Activated naive CD8-positive, alpha-beta T cell treated with anti-CD3 and anti-CD28 coated beads, Interleukin-2, amount 10 ng/mL, durations not matched to agents 7 days and 5 days (primary cell): Measurements from ENCODE around the gene DAB2IP. TPM values are rescaled to one million over a fixed set of nuclear protein-coding genes. Genes with fewer than 3 reads are reported as not detected.
A peak's percentile ranks its signal among the peaks of the same experiment; 100 is the strongest.

Experiments
- ATAC-seq: fragments of 150-1000 bp; cut with Tn5 transposase; one replicate; pipeline ENCODE4 v1.10.0; 2021; ENCODE audit warnings: low read depth, moderate library complexity
- POLR2A ChIA-PET: fragments of 350-600 bp; sonication (Branson Sonifier 250); formaldehyde crosslinking; loops from one replicate; lab custom pipeline; 2021; ENCODE audit warnings: antibody characterized with exemption; lab: Charles Lee
- DNase-seq: peaks from one replicate; pipeline ENCODE4 v3.0.0; 2021
- H3K27ac Mint-ChIP-seq: one replicate; pipeline ENCODE4 v1.8.0; 2022; ENCODE audit warnings: mild to moderate bottlenecking, mixed read lengths
- H3K27me3 Mint-ChIP-seq: one replicate; pipeline ENCODE4 v1.8.0; 2022; ENCODE audit warnings: mild to moderate bottlenecking, moderate library complexity, mixed read lengths
- H3K36me3 Mint-ChIP-seq: one replicate; pipeline ENCODE4 v1.8.0; 2021; ENCODE audit warnings: mild to moderate bottlenecking, mixed read lengths
- H3K4me1 Mint-ChIP-seq: one replicate; pipeline ENCODE4 v1.8.0; 2021; ENCODE audit warnings: mixed read lengths
- H3K4me3 Mint-ChIP-seq: one replicate; pipeline ENCODE4 v1.8.0; 2022; ENCODE audit warnings: mild to moderate bottlenecking, moderate library complexity, mixed read lengths
- H3K9me3 Mint-ChIP-seq: one replicate; pipeline ENCODE4 v1.8.0; 2021; ENCODE audit warnings: mixed read lengths
- total RNA-seq, 2 experiments: library from RNA; stranded (reverse); gene quantifications; one replicate each; pipeline ENCODE4 v1.2.3, GENCODE V29; 2021

The DAB2IP gene
- total RNA-seq, 2 experiments from 2014 or later: 0.20 to 0.25 TPM

DNA sequence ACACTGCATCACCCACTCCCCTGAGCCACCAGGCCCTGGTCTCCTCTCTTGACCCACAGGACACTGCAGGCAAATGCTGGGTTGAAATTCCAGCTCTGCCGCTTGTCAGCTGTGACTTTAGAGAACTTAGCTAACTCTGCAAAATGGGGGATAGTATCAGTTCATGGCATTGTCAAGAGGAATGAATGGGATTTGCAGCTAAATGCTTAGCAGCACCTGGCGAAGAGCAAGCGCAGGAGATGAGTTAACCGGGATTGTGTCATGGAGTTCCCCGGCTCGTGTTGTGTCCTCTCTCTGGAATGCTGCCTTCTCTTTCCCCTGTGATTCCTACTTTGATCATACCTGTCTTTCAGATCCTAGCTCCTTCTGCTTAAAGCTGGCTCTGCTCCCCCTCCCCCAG is 67.1 kb downstream of the DAB2IP start:
- POLR2A ChIA-PET: no interaction called here
- DNase-seq (no peak), ATAC-seq (no peak)
- H3K27ac Mint-ChIP-seq: no peak overlapping the region
- H3K27me3 Mint-ChIP-seq: peaks cover 2% of the 10 kb centered on the region
- no peak overlapping the region for H3K4me3 Mint-ChIP-seq
- H3K36me3 Mint-ChIP-seq: no peaks in the 10 kb centered on the region
- H3K4me1 Mint-ChIP-seq: no peaks in the 10 kb centered on the region
- no peaks in the 10 kb centered on the region for H3K9me3 Mint-ChIP-seq

DNA sequence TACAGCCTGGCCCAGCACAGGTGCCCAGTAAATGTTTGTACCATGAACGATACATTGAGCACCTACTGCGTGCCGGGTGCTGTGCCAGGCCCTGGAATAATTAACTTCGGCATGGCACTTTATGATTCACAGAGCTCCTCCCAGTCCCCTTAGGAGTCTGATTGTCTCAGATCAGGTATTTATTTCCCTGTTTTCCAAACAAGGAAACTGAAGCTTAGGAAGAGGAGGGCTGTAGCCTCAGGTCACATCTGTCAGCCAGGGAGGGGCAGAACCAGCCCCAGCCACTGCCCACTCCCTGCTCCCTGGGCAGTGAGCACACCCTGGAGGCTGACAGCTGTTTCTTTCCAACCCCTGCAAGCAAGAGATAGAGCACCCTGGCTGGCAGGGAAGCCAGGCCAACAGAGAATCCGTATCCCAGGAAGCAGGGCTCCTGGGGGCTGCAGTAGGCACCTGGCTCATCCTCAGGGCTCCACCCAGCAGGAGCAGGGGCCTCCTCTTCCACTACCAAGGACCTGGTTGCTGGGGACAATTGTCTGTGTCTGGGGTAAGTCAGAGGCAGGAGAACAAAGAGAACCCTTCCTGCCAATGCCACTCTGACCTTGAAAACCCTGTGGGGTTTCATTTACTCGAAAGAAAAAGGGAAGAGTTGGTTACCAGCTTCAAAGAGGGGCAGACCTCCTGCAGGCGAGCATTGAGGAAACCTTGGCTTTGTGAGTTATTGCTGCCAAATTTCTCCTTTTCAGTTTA is 69.0 kb downstream of the DAB2IP start:
- Mint-ChIP-seq H3K27ac (no peak overlapping the region), H3K4me1 (no peaks in the 10 kb centered on the region), H3K9me3 (no peaks in the 10 kb centered on the region), H3K4me3 (no peak overlapping the region), H3K36me3 (no peaks in the 10 kb centered on the region), H3K27me3 (peaks cover 5% of the 10 kb centered on the region)
- DNase-seq (no peak), ATAC-seq (no peak)
- POLR2A ChIA-PET: no interaction called here

DNA sequence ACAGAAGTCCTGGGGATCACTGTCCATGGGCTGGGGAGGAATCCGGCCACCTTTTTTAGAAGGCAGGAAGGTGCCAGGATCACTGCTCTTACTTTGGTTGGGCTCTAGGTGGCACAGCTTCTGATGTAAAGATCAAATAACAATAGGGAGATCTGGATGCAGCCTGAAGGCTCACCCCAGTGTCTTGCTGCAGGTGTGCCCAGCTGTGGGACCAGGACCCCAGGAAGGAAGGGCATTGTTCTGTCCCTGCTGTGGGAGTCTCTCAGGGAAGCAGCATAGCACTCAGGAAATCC is 69.6 kb downstream of the DAB2IP start:
- H3K36me3 Mint-ChIP-seq: no peaks in the 10 kb centered on the region
- peaks cover 5% of the 10 kb centered on the region for H3K27me3 Mint-ChIP-seq
- H3K4me3 Mint-ChIP-seq: no peak overlapping the region
- H3K4me1 Mint-ChIP-seq: no peaks in the 10 kb centered on the region
- no peak for DNase-seq
- no peaks in the 10 kb centered on the region for H3K9me3 Mint-ChIP-seq
- no peak overlapping the region for H3K27ac Mint-ChIP-seq
- POLR2A ChIA-PET: no interaction called here
- ATAC-seq: no peak

DNA sequence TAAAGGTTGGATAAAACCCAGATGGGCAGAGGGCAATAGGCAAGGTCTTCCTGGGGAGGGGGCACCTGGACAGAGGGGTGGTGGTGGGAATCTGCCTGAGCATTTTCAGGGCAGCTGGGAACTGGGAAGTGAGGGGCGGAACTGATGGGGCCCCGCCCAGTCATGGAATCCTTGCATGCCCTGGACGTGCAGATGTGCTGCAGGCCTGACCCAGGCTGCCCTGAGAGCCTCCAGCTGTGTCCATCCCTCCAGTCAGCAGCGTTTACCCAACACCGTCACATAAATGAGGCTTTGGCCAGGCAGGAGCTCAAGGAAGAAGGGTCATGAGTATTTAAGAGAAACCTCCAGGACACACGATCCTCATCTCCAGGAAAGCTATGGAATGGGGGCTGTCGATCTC is 70.3 kb downstream of the DAB2IP start:
- Mint-ChIP-seq H3K9me3 (no peaks in the 10 kb centered on the region), H3K4me3 (no peak overlapping the region), H3K36me3 (no peaks in the 10 kb centered on the region), H3K27ac (no peak overlapping the region), H3K4me1 (no peaks in the 10 kb centered on the region), H3K27me3 (peaks cover 8% of the 10 kb centered on the region)
- POLR2A ChIA-PET: no interaction called here
- DNase-seq: no peak
- ATAC-seq: no peak

DNA sequence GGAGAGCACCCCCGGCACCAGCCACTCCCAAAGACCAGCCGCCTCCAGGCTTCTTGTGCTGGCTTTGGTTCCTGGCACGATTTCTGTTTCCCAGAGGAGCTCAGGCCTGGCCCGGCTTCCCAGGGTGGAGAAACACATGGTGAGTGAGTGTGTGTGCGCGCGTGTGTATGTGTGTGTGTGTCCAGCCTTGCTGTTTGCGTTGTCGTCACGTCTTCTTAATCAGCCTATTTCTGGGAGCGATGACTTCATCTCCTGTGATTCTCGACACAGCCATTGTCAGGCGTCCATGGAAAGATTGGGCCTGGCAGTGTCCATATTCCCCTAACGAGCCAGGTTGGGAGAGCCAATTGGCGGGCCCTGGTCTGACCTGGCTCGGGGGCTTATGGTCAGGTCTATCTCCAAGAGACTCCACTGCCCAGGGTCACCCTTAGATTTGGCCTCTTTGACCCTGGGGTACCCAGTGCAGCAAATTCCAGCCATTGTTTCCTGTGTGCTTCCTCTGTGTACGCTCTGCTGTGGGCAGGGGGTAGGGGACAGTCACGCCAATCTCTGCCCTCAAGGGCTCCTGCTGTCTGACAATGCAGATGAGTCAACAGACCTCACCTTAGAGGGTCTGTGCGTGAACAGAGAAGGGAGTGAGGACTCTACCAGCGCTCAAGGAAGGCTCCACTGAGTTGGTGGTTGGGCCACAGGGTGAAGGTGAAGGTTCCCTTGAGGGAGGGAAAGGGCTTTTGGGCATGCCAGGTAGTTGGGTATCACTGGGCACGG is 73.8 kb downstream of the DAB2IP start:
- Mint-ChIP-seq H3K27me3 (peaks cover 8% of the 10 kb centered on the region), H3K4me1 (no peaks in the 10 kb centered on the region), H3K27ac (no peak overlapping the region), H3K36me3 (no peaks in the 10 kb centered on the region), H3K9me3 (no peaks in the 10 kb centered on the region), H3K4me3 (no peak overlapping the region)
- no peak for ATAC-seq
- POLR2A ChIA-PET: no interaction called here
- DNase-seq: no peak

DNA sequence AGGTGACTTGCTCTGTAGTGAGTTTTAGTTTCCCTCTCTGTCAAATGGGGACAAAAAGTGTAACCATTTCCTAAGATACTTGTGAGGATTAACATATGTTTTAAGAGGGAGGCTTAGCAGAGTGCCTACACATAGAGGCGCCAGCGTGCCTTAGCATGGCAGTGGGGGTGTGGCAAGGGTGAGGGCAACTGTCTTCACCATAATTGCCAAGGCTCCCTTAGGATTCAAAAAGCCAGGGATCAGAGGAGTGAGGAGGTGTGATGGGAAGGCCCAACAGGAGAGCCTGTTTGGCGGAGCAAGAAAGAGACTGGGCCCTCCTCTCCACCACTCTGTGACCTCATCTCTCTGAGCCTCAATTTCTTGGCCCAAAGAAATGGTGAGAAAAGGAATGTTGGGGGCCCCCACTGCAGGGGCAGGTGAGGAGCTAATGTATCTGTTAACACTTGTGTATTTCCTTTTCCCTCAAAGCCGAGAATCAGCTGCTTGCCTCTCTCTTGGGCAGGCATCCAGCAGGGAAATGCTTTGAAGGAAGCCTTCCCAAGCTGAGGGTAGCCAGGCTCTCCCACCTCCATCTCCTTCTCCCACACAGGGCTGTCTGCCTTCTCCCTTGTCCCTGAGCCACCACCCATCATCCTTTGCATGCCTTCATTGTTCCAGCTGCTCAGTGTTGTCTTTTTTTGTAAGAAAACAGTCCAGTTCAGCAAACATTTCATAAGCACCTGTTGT is 76.0 kb downstream of the DAB2IP start:
- Mint-ChIP-seq H3K4me3 (no peak overlapping the region), H3K9me3 (no peaks in the 10 kb centered on the region), H3K36me3 (no peaks in the 10 kb centered on the region), H3K4me1 (peaks cover 5% of the 10 kb centered on the region), H3K27me3 (peaks cover 8% of the 10 kb centered on the region), H3K27ac (no peak overlapping the region)
- POLR2A ChIA-PET: no interaction called here
- DNase-seq (no peak), ATAC-seq (no peak)

DNA sequence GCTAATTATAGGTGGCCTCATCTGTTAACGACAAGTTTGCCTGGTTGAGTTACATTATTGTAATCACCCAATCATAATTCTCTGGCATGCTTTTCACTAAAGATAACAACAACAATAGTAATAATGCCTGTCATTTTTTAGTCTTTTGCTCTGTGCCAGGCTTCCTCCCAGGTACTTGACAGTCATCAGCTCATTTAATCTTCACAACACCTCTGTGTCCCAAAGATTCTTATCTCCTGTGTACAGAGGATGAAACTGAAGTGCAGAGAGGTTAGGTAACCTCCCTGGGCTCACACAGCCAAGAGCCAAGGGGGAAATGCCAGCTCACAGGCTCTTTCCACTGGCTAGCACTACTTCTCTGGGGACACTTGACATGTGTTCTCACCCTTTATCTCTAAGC is 77.5 kb downstream of the DAB2IP start:
- DNase-seq (no peak), ATAC-seq (no peak)
- peaks cover 12% of the 10 kb centered on the region for H3K4me1 Mint-ChIP-seq
- H3K36me3 Mint-ChIP-seq: no peaks in the 10 kb centered on the region
- no peaks in the 10 kb centered on the region for H3K9me3 Mint-ChIP-seq
- POLR2A ChIA-PET: no interaction called here
- H3K27ac Mint-ChIP-seq: no peak overlapping the region
- peaks cover 8% of the 10 kb centered on the region for H3K27me3 Mint-ChIP-seq
- H3K4me3 Mint-ChIP-seq: no peak overlapping the region

DNA sequence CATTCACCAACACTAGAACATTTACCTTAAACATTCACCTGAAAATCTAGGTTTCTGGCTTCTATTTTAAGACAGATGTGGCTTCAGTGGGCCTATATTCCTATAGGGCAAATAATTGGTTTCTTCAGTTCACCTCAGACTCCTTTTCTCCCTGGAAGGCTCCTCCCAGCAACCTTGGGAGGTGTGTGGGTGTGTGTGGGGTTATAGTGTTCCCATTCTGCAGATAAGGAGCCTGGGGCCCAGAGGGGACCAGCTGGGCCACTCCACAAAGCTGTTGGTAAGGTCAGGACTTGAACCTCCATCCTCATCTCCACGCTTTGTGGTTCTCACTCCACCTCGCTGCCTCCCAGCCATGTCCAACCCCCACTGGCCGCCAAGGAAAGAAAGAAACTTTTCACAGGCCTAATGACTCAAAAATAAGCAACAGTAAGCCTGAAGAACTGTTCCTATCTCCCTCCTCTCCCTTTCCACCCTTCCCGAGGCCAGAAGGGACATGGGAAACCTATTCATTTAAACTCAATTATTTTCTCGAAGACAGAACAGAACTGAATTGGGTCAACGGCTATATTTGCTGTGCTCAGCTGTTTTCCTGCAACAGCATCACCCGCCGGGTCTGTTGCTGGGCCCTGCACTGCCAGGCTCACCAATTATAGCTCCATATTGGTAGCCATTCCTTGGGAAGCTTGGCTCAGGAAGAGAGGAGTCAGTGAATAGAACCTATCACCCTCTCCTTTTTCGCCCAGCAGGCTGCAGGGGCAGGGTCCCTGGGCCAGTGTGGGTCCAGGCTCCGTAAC is 78.5 kb downstream of the DAB2IP start:
- POLR2A ChIA-PET: no interaction called here
- Mint-ChIP-seq H3K4me1 (peaks cover 15% of the 10 kb centered on the region), H3K4me3 (no peak overlapping the region), H3K9me3 (no peaks in the 10 kb centered on the region), H3K36me3 (no peaks in the 10 kb centered on the region), H3K27ac (no peak overlapping the region), H3K27me3 (peaks cover 11% of the 10 kb centered on the region)
- DNase-seq (no peak), ATAC-seq (no peak)

DNA sequence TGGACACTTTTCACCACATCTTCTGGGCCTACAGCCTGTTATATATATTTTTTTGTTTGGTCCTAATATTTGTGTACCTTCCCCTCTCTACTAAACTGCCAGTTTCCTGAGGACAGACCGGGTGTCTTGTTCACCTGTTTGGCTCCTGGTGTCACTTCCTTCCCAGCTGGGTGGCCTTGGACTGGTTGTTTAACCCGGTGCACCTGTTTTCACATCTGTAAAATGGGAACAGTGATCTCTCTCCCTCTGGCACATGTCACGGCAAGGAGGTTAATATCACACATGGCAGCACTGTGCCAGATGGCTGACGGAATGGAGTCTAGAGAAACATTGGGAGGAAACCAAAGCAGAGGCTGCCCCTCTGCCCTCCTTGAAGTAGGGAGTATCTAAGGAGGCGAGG is 79.7 kb downstream of the DAB2IP start:
- Mint-ChIP-seq H3K36me3 (no peaks in the 10 kb centered on the region), H3K9me3 (no peaks in the 10 kb centered on the region), H3K4me1 (peaks cover 18% of the 10 kb centered on the region), H3K4me3 (no peak overlapping the region), H3K27me3 (peaks cover 19% of the 10 kb centered on the region), H3K27ac (no peak overlapping the region)
- POLR2A ChIA-PET: no interaction called here
- ATAC-seq (no peak), DNase-seq (no peak)

DNA sequence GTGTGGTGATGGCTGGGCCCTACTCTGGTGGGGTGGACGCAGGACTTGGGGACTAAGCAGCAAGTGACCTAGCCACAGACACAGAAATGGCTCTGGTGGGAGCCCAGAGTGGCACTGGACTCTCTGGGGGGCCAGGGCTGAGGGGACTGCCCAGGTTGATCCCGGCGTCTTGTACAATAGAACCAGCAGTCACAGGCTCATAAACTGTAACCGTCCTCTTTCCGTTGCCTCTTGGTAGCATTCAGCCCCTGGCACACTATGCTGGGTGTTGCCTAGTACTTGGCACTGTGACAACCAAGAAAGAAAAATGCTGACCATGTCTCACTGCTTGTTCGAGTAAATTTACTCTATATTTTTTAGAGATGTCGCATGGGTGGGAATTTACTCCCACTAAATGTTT is 80.5 kb downstream of the DAB2IP start:
- POLR2A ChIA-PET: interaction anchor here (1.4 kb wide), 1 partner anchor 33 kb away, joined by 3 read pairs; no protein-coding TSS in a partner anchor
- no peaks in the 10 kb centered on the region for H3K9me3 Mint-ChIP-seq
- H3K36me3 Mint-ChIP-seq: no peaks in the 10 kb centered on the region
- DNase-seq (no peak), ATAC-seq (no peak)
- no peak overlapping the region for H3K4me3 Mint-ChIP-seq
- H3K27me3 Mint-ChIP-seq: peaks cover 22% of the 10 kb centered on the region
- no peak overlapping the region for H3K27ac Mint-ChIP-seq
- peaks cover 22% of the 10 kb centered on the region for H3K4me1 Mint-ChIP-seq

DNA sequence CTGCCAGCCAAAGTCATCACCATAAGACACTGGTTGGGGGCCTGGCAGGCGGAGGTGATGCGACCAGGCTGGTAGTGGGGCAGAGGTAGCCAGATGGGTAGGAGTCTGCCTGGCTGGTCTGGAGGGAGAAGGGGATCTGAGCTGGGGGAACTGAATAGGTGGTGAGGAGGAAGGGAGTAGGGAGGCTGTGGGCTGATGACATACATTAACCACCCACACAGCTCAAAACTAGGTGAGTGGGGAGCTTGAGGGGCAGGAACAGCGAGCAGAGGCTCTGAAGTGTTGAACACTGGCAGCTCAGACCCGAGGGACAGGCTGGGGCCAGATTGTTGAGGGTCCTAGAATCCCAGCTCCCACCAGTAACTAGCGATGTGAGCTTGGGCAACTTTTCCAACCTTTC is 81.0 kb downstream of the DAB2IP start:
- Mint-ChIP-seq H3K9me3 (no peaks in the 10 kb centered on the region), H3K36me3 (no peaks in the 10 kb centered on the region), H3K4me3 (no peak overlapping the region), H3K4me1 (peaks cover 22% of the 10 kb centered on the region), H3K27me3 (peaks cover 23% of the 10 kb centered on the region), H3K27ac (peak overlapping the region; percentile 3)
- DNase-seq (no peak), ATAC-seq (no peak)
- POLR2A ChIA-PET: interaction anchor here (1.4 kb wide), 1 partner anchor 34 kb away, joined by 3 read pairs; no protein-coding TSS in a partner anchor

DNA sequence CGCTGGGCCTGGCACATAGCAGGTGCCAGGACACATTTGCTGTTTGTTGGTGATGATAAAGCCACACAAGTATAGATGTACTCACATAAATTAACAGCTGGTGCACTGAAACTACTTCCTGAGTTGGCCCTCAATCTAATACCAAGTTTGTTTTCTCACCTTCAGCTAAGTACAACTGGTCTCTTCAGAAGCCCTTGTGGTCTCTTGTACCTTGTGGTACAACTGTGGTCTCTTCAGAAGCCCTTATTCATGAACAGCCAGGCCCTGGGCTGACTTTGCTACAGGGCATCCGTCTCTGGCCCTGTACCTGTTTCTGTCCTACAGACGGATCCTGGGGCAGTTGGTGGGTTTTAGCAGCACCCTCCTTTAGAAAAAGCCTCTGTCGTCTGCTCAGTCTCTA is 81.5 kb downstream of the DAB2IP start:
- ATAC-seq (peak; percentile 68), DNase-seq (no peak)
- Mint-ChIP-seq H3K9me3 (no peaks in the 10 kb centered on the region), H3K36me3 (no peaks in the 10 kb centered on the region), H3K4me3 (no peak overlapping the region), H3K27me3 (peaks cover 23% of the 10 kb centered on the region), H3K27ac (no peak overlapping the region), H3K4me1 (peaks cover 22% of the 10 kb centered on the region)
- POLR2A ChIA-PET: interaction anchor here (1.4 kb wide), 1 partner anchor 34 kb away, joined by 3 read pairs; no protein-coding TSS in a partner anchor

DNA sequence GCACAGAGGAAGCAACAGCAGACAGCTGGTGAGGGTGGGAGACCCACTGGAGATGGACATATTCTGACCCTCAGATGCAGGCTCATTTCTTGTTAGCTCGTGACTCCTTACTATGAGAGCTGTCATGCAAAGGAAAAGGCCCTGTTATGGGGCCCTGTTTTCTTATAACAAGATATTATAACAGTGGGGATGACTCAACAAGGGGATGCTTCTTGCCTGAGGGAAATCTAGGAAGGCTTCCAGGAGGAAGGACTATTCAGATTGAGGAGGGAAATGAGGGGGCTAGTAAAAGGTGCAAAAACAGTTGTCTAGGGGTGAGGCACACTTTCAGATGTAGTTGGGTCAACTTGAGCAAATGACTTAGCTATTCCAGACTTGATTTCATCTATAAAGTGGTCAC is 83.0 kb downstream of the DAB2IP start:
- no peaks in the 10 kb centered on the region for H3K36me3 Mint-ChIP-seq
- no peaks in the 10 kb centered on the region for H3K9me3 Mint-ChIP-seq
- H3K4me3 Mint-ChIP-seq: no peak overlapping the region
- POLR2A ChIA-PET: no interaction called here
- H3K4me1 Mint-ChIP-seq: peaks cover 22% of the 10 kb centered on the region
- peaks cover 27% of the 10 kb centered on the region for H3K27me3 Mint-ChIP-seq
- ATAC-seq (no peak), DNase-seq (no peak)
- no peak overlapping the region for H3K27ac Mint-ChIP-seq
